A673 (cell line): ENCODE data around the gene CIDEA. TPM values are rescaled to one million over a fixed set of nuclear protein-coding genes. Genes with fewer than 3 reads are reported as not detected.

Source experiments
- BruUV-seq: library from RNA; stranded (reverse); fragments of 400-500 nt; replicated peaks from 2 replicates; lab custom pipeline; 2021; lab: Mats Ljungman, UMichigan
- CTCF ChIA-PET: fragments of 300-600 bp; sonication (Branson Sonifier 250); formaldehyde crosslinking; loops from one replicate; lab custom pipeline; 2022; ENCODE audit warnings: antibody characterized with exemption; lab: Charles Lee
- POLR2A ChIA-PET: fragments of 300-600 bp; sonication (Branson Sonifier 250); formaldehyde crosslinking; loops from one replicate; lab custom pipeline; 2022; ENCODE audit warnings: antibody characterized with exemption; ENCODE audit not compliant: low non-redundant PET; lab: Charles Lee
- DNase-seq: peaks from one replicate; pipeline ENCODE4 v3.0.0-alpha.2; 2015; ENCODE audit warnings: low spot score
- H3K27ac ChIP-seq: fragments of 200-600 bp; sonication (generic); 2 replicates; pipeline ENCODE4 v1.5.1; 2016; ENCODE audit warnings: mixed run types, low read depth, mild to moderate bottlenecking, mixed read lengths, antibody characterized with exemption, low read length; ENCODE audit not compliant: poor library complexity, severe bottlenecking
- H3K27me3 ChIP-seq: fragments of 200-600 bp; sonication (generic); replicated peaks from 2 replicates; pipeline ENCODE4 v1.6.1; 2017; ENCODE audit warnings: mixed run types, low read depth, mild to moderate bottlenecking, mixed read lengths, antibody characterized with exemption, low read length; ENCODE audit not compliant: insufficient read depth, poor library complexity
- H3K36me3 ChIP-seq: fragments of 200-600 bp; sonication (generic); 2 replicates; pipeline ENCODE4 v1.6.1; 2016; ENCODE audit warnings: mixed run types, mild to moderate bottlenecking, mixed read lengths, antibody characterized with exemption, low read length; ENCODE audit not compliant: insufficient read depth, poor library complexity, severe bottlenecking
- H3K4me1 ChIP-seq: fragments of 200-600 bp; sonication (generic); 2 replicates; pipeline ENCODE4 v1.6.1; 2017; ENCODE audit warnings: mixed run types, mild to moderate bottlenecking, mixed read lengths, antibody characterized with exemption, low read length; ENCODE audit not compliant: insufficient read depth, poor library complexity, severe bottlenecking
- H3K4me3 ChIP-seq: fragments of 200-600 bp; sonication (generic); 2 replicates; pipeline ENCODE4 v1.5.1; 2016; ENCODE audit warnings: low read depth, mixed run types, mild to moderate bottlenecking, mixed read lengths, low read length; ENCODE audit not compliant: poor library complexity, severe bottlenecking
- H3K9me3 ChIP-seq: fragments of 200-600 bp; sonication (generic); 2 replicates; pipeline ENCODE4 v1.6.1; 2016; ENCODE audit warnings: mixed run types, low read depth, mild to moderate bottlenecking, mixed read lengths, antibody characterized with exemption, low read length; ENCODE audit not compliant: poor library complexity, severe bottlenecking
- EZH2 ChIP-seq: fragments of 200-600 bp; sonication (generic); IDR thresholded peaks from 2 replicates; pipeline ENCODE4 v1.6.1; 2017; ENCODE audit warnings: borderline replicate concordance, low read depth, mild to moderate bottlenecking, mixed read lengths, antibody characterized with exemption, low read length; ENCODE audit not compliant: poor library complexity, severe bottlenecking
- intact Hi-C: fragments of 100-400 bp; cut with micrococcal nuclease; formaldehyde crosslinking; loops from one replicate; pipeline ENCODE4 v1.10.0; 2022; ENCODE audit not compliant: unreplicated experiment
- total RNA-seq: library from RNA; stranded (reverse); gene quantifications from 2 replicates; pipeline ENCODE4 v1.2.3, GENCODE V29; 2021
- TF ChIP-seq, protein P1 (sequence below): fragments of 300-800, 200-600 bp; sonication (generic); conservative IDR thresholded peaks from 2 replicates; pipeline ENCODE4 v1.5.1; 2017; ENCODE audit warnings: low read depth, mild to moderate bottlenecking, antibody characterized with exemption, low read length, moderate library complexity, mixed read lengths

CIDEA gene
- total RNA-seq, 1 experiment from 2014 or later = not detected

DNA sequence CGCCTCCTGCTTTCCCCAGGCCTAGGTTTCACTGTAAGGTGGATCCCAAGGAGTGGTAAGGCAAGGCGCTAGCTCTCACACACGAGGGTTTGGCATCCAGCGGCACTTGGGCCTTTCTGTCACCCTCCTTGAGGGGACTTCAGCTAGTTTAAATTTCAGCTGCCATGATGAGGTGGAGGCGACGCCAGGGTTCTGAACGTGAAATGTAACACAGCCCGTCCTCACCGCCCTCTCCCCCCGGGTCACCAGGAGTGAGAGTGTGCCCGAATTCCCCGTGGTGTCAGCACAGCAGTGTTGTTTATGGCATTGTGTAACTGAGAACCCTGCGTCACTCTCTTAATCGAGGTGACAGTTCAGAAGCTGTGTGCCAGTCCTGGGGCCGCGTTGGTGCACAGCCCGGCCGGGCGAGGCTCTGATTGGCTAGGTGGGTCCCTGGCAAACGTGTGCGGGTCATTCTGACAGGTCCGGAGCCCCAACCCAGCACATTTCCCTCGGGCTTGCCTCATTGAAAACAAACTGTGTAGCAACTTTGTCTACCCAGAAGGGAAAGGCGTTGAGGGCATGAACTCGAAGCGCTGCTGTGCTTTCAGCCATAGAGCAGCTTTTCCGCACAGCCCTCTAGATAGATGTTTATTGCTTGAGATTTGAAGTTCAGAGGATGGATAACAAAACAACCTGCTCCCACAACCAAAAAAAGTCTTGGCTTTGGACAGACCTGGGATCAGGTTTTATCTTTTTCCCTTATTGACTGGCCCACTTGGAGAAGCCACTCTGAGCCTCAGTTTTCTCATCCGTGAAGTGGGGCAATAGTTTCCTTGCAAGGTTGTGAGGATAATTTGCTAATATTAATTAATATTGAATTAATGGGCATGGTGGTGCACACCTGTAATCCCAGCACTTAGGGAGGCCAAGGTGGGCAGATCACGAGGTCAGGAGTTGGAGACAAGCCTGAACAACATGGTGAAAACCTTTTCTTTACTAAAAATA is 4.9 kb downstream of the CIDEA start:
- POLR2A ChIA-PET = no interaction called here
- peaks cover 34% of the 10 kb centered on the region for H3K27me3 ChIP-seq

DNA sequence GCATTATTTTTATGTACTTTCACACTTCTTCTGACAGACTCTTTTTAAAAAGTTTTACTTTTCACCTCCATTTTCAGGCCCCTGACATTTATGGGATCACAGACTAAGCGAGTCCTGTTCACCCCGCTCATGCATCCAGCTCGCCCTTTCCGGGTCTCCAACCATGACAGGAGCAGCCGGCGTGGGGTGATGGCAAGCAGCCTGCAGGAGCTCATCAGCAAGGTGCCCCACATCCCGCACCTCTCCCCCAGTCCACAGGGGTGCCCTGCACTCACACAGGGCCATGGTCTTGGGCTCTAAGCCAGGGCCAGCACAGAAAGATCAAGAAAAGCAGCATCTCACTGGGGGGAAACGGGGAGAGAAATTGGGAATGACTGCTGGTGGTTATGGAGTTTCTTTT is 8.6 kb downstream of the CIDEA start:
- DNase-seq = no peak
- ChIA-PET CTCF (no interaction called here), POLR2A (no interaction called here)
- no peaks in the 10 kb centered on the region for H3K4me1 ChIP-seq
- intact Hi-C loops = no loop called here
- H3K36me3 ChIP-seq = no peaks in the 10 kb centered on the region
- no peak overlapping the region for H3K27ac ChIP-seq
- no peak overlapping the region for H3K4me3 ChIP-seq
- TF ChIP-seq, protein P1, sequence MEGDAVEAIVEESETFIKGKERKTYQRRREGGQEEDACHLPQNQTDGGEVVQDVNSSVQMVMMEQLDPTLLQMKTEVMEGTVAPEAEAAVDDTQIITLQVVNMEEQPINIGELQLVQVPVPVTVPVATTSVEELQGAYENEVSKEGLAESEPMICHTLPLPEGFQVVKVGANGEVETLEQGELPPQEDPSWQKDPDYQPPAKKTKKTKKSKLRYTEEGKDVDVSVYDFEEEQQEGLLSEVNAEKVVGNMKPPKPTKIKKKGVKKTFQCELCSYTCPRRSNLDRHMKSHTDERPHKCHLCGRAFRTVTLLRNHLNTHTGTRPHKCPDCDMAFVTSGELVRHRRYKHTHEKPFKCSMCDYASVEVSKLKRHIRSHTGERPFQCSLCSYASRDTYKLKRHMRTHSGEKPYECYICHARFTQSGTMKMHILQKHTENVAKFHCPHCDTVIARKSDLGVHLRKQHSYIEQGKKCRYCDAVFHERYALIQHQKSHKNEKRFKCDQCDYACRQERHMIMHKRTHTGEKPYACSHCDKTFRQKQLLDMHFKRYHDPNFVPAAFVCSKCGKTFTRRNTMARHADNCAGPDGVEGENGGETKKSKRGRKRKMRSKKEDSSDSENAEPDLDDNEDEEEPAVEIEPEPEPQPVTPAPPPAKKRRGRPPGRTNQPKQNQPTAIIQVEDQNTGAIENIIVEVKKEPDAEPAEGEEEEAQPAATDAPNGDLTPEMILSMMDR = no peak
- TF ChIP-seq EZH2 = no peak
- no TSS peak for BruUV-seq
- peaks cover 26% of the 10 kb centered on the region for H3K27me3 ChIP-seq
- no peaks in the 10 kb centered on the region for H3K9me3 ChIP-seq

More for the DNA sequence above, 4.9 kb downstream of the CIDEA start:
- no peaks in the 10 kb centered on the region for H3K36me3 ChIP-seq
- CTCF ChIA-PET = interaction anchor here (1.5 kb wide), 1 partner anchor 13 kb away, joined by 3 read pairs; no protein-coding TSS in a partner anchor
- intact Hi-C loops = loop anchor here (5.0 kb wide), 1 partner anchor 48 kb away; the partner anchor contains the start of gene TUBB6
- no peak overlapping the region for H3K27ac ChIP-seq
- TF ChIP-seq, protein P1 = no peak
- TF ChIP-seq EZH2 = no peak
- no TSS peak for BruUV-seq
- no peaks in the 10 kb centered on the region for H3K9me3 ChIP-seq
- peaks cover 7% of the 10 kb centered on the region for H3K4me1 ChIP-seq
- DNase-seq = no peak
- no peak overlapping the region for H3K4me3 ChIP-seq

DNA sequence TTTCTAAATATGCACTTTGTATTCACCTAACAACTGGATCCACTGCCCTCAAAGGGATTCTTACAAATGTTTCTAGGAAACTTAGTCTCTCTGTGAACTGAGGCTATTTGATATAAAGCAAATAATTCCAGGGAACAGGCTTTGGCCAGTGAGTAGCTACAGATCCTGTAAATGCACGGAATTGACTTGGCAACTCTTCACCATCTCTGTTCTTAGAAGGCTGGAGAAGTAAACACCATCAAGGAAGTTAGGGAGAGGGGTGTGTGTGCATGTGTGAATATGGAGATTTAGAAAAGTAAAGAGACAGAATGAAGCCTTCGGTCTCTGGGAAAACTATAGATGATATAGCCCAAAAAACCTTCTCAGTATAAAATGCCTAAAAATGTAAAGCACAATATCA is 10.7 kb downstream of the CIDEA start:
- ChIA-PET CTCF (no interaction called here), POLR2A (no interaction called here)
- intact Hi-C loops = no loop called here
- H3K27ac ChIP-seq = no peak overlapping the region
- H3K4me3 ChIP-seq = no peak overlapping the region
- no peak for DNase-seq
- BruUV-seq = no TSS peak
- no peaks in the 10 kb centered on the region for H3K4me1 ChIP-seq
- TF ChIP-seq, protein P1 = no peak
- no peak for TF ChIP-seq EZH2
- no peaks in the 10 kb centered on the region for H3K36me3 ChIP-seq
- no peaks in the 10 kb centered on the region for H3K9me3 ChIP-seq
- peaks cover 26% of the 10 kb centered on the region for H3K27me3 ChIP-seq
